ENCODE data around the gene MYRF.

MYRF gene

DNA sequence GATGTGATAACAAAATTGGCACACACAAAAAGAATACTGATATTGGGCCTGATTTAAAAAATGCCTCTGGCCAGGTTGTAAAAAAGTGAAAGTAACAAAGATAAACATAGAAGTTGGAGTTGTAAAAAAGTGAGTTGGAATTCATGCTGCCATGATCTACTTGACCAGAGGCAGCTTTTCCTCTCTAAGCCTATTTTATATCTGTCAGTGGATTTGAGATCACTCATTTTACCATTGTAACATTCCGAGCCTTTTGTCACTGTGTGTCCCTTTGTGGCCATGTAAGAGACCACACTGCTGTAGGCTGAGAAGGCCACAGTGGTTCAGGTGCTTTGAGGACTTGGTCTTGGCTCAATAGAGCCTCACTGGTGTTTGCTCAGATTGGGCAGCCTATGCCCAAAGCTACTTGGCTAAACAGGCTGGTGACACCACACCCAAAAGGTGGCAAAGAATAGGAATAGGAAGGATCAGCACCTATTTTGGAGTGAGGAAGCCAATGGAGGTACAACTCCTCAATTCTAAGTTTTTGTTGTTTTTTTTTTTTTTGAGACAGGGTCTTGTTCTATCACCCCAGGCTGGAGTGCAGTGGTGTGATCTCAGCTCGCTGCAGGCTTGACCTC lies 47.3 kb downstream of the MYRF start:
- no peak for DNase-seq

DNA sequence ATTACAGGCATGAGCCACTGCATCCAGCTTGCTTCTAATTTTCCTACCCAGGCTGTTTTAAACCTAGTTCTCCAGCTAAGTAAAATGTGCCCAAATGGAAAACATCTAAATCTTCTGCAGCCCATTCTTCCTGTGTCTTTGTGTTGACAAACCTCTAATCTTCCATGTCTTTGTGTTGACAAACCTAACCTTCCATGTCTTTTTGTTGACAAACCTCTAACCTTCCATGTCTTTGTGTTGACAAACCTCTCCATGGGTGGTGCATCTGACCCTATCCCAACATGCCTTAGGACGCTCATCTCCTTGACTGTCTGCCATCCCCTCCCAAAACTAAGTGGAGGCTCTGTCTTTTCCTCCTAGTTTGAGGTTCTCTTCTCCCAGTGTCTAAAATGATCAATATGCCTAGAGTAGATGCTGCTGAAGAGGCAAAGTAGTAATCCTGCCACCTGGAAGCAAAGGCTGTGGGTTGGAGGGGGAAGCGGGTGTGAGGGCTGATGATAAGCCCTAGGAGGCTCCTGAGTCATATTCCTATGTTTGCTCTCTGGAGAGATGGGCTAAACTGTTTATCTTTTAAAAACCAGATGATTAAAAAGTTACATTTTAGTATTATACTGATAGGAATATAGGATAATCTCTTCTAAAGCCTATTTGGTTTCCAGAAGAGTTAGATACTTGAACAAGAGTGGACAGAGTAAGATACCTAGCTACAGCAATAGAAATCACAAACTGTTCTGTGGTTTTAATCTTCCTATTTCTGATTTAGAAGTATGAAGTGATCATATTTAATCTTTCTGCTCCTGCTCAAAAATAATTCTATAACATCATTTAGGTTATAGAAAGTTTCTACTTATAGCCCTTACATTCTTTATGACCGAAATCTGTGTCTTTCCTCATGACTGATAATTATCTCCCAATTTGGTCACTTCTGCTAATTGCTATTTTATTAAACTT lies 48.2 kb downstream of the MYRF start:
- DNase-seq, result no peak

DNA sequence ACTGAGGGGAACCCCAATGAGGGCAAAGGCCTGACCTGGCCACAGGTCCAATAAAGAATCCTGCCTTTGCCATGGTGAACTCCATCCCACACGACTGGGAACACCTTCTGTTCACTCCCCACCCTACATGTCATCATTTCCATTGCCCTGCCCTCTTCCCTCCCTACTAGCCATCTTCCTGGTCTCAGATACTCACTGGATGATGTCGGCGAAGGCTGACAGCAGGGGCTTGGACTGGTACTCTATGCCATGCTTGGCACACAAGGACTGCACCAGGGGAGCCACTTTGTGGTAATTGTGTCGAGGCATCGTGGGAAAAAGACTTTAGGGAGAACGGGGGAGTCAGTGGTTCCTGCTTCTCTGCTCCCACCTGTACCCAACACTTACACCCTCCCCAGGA lies 50.2 kb downstream of the MYRF start:
- DNase-seq, result no peak

DNA sequence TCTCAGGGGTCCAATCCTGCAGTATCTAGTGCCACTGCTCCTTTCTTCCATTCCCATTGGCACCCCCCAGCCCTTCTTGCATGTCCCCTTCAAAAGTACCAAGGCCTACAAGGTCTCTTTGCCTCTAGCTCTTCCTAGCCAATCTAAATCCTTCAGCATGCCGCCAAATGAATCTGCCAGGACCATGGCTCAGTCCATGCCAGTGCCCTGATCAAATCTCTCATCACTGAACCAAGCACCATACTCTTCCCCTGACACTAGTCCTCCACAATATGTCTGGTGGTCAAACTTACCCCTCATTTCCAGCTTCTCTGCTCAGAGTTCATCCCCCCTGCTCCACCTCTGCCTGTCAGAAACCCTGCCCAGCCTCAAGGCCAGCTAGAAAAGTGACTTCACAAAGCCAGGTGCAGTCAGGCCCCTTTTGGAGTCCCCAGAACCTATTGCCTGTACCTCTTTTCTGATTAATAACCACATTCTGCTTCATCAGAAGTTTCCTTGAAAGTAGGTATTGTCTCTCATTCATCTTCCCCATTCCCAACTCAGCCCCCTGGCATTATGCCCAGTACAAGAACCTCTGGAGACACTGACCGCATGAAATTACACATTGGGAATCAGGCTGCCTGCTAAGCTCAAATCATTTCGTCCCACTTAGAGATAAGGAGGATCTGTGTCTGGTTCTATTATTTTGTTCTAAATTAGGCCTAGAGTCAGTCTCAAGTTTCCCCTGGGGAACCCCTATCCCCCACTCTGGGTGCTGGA lies 51.6 kb downstream of the MYRF start:
- no peak for DNase-seq

DNA sequence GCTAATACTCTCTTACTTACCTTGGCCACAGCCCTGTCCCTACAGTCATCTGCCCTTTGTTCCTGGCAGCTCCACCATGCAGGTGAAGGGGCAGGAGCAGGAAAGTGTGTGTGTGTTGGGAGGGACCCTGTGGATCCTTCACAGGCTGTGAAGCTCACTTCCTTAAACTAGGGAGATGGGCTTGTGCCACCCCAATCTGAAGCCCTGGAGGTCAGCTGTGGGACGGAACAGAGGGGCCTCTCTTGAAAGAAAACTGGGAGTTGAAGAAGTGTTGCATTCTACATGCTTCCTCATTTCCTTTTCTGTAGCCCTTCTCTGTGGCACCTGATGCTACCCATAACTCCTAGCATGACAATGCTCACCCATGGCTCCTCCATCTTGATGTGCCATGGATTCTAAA lies 52.7 kb downstream of the MYRF start:
- DNase-seq, result no peak

DNA sequence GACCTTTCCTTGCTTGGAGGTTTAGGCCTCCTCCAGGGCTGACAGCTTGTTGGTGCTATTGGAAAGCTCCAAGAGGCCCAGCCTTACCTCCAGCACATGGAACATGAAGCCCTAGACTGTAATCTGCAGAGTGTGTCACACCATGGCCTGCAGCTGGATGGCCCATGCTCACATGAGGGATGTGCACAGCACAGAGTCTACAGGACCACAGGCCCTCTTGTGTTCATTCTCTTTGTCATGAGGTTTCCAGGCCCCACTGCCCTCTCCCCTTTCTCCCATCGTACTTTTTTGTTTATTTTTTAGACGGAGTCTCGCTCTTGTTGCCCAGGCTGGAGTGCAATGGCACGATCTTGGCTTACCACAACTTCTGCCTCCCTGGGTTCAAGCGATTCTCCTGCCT lies 54.3 kb downstream of the MYRF start:
- no peak for DNase-seq

DNA sequence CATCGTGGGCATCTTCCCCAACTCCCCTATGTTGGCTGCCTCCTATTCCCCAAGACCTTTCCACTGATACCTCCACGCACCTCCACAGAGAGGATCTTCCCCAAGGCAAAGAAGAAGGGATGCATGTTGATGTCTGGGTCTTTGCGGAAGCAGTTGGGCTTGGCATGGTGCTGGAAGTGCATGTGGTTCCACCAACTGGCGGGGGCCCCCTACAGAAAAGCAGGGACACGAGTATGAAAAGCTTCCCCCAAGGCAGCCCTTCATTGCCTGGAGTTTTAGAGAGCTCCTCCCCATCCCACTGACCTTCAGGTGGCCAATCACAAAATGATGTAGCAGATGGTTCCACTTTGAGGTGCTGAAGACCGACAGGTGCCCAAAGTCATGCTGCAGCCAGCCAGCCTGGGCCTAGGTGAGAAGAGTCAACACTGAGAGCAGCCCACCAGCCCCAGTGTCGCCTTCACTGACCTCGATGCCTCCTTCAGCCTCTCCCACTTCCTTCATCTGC lies 58.3 kb downstream of the MYRF start:
- DNase-seq, result no peak

DNA sequence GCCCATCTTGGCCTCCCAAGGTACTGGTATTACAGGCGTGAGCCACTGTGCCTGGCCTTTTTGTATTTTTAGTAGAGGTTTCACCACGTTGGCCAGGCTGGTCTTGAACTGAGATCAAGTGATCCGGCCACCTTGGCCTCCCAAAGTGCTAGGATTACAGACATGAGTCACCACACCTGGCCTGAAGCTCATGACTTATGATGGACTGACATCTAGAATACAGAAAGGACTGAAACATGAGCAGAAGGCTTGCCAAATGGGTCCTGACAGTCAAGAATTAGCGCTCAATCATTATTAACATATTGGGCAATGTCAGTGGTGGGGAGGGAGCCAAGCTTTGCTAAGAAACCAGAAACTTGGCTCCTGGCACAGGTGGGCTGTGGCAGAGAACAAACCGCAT lies 59.4 kb downstream of the MYRF start:
- DNase-seq, result no peak

DNA sequence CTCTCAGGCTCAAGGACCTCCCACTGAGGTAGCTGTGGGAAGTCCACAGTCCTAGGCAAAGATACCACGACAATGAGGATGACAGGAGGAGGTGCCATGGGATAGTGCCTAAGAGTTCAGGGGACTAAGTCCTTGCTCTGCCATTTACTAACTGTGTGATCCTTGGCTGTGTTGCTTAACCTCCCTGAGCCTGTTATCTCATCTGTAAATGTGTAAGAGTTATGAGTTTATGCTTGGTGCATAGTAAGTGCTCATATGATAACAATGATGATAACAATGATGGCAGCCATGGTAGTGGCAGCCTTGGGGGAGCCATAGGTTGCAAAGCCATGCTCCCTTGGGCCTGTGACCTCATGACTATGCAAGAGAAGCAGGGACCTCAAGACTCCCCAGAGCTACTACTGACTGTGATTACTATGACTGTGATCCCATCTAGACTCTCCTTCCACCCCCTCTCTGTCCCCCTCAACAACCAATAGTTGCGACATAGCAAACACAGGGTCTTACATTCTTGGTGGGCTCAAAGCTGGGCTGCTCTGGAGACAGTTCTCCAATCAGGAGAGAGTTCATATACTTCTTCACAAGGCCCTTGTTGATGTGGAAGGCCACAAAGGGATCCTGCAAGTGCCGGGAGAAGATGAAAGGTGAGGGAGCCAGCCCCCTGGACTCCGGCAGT lies 60.4 kb downstream of the MYRF start:
- DNase-seq, result no peak

DNA sequence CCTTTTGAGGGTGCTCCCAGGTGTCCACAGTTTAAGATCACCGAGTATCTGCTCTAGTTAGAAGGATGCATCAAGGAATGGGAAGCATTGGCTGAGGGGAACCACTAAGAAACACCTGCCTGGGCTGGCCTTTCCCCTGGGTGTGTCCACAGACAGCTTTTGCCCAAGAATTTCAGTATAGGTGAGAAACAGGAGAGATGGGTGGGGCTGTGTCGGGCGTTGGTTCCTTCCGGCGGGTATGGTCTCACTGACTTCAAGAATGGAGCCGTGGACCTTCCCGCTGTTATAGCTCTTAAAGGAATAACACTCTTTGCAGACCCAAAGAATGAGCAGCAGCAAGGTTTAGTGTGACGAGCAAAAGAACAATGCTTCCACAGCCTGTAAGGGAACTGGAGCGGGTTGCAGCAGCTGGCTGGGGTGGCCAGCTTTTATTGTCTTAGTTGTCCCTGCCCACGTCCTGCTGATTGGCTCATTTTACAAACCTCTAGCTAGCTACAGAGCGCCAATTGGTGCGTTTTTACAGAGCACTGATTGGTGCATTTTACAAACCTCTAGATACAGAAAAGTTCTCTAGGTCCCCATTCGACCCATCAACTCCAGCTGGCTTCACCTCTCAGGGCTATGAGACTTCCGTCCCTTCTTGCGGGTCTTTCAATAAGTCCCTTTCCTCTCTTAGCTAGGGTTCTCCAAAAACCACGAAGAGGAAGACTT lies 62.0 kb downstream of the MYRF start:
- peak in 1 of 2 experiments; percentile 29 for DNase-seq

DNA sequence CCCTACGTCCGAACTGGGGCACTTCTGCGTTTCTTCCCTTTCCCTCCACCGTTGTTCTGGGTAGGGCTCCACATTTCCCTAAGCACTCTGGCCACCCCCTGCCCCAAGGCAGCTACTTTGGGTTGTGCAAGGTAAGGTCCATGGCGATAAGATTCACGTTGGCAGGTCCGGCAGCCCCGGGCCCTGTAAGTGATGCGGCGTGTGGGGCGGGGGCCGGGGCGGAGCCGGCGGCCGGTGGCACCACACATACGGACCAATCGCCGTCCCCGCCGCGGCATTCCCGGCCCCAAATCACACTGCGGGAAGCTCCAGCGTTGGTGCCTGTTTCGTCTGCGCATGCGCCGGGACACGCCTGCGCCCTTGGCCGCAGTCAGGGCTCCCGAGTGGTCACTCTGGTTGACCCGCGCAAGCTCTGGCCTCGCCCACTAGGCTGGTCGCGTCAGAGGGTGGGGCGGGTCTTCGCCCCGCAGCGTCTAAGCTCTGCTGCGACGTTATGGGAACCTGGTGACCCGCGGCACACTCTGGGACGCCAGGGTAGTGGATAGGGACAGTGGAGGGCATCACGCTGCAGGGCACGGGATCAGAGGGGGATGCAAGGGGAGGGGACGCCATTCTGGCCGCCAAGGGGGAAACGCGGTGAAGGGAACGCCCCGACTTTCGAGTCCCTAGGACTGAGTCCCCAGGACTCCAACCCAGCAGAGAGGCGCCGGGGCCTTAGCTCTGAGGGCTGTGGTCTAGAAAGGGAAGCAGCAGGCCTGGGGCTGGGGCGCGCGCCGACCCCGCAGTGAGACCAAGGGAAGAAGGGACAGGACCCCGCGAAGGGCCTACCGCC lies 62.7 kb downstream of the MYRF start:
- peak; percentile 62 to 87 for DNase-seq

DNA sequence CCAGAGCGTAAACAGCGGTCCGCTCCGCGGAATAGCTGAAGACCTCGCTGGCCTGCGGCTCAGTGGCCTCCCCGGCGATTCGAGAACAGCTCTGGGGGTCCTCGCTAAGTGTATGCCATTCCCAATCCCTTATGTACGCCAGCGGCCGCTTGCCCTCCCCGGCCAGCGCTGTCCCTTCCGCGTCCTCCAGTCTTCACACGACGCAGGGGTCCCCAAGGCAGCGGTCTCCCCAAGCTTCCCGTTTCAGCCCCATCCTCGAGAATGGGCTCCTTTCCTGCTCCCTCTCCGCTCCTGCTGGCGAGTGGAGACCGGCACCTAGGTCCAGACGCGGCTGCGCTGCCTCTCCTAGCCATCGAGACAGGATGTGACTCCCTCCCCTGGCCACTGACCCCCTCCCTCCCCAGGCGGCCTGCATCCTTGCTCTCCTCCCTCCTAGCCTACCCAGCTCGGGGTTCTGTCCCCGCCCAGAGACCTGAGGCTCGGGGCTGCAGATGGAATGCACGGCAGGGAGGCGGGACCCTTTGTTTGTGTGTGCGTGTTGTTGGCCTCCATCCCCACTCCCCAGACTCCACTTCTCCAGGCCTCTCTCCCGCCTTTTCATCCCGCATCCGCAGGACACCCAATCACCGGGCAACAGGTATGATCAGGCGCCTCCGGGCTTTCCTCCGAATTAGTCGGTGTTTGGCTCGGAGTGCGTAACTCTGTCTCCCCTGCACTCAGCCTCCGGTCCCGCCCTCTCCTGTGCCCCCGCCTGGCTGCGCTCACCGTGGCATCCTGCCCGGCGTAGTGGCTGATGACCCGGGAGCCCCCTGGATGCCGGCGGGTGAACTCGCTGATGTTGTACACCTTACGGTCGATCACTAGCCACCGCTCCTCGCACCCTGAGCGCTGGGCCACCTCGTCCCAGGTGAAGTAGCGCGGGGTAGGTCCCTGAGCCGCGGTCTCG lies 63.6 kb downstream of the MYRF start:
- peak; percentile 59 to 69 for DNase-seq

DNA sequence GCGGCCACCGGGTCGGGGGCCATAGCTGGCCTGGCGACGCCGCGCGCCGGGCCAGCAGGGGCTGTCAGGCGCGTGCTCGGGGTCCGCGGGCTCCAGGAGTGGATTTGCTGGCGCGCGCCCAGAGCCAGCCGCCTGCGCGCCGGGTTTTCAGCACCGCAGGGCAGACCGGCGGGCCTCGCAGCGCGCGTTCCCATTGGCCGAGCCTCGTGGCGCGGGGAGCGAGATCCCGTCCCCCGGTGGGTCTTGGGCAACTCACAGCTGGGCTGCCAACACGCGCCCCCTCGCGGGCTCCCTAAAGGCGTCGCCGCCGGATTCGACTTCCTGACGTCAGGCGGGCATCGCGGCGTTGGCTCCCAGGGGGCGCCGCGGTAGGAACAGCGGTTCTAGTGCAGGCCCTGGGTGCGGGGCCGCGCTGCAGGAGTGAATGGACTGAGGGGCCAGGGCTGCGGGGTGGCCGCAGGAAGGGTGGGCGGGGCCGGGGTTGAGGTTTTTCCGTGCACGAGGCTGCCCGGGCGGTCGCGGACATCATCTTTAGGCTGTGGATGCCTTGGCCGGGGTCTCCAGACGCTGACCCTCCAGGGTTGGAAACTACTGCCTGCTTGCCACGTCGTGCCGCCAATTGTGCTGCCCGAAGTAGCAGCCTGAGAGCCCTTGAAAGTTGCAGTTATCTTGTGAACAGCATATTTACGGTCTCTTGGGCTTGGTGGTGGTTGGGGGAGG lies 64.5 kb downstream of the MYRF start, which contains the start of gene FADS1:
FADS1 (minus strand) TSS at position 268 of the 720 bp plus-strand sequence; CDS start at position 194, 74 bp downstream.
- peak; percentile 89 to 97 for DNase-seq

DNA sequence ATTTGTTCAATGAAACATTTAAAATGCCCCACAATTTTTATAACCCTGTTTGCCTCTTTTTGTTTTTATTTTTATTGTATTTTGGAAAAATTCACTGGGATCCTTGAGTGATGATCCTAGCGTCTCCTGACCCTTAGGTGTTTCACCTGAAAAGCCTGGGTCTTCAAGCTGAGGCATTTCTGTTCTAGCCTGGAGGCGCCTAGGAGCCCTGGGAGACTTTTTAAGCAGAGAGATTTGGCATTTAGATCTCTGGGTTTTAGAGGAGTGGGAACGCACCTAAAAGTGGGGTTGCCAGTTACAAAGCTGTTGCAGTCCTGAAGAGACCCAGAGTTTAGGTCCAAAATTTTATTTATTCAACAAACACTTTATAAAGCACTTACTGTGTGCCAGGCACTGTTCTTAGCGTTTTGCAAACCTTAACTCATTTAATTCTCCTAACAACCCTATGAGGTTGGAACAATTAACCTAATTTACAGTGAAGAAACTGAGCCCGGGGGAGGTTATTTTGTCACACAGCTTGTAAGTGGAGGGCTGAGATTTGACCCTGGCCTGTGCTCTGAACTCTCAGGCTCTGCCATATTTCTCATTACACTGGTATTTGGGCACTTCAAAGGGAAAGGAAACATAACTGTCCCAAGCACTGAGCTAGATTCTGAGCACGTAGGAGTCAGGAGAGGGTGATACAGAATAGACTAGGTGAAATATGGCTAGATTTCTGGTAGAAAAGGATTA lies 65.2 kb downstream of the MYRF start:
- no peak for DNase-seq

DNA sequence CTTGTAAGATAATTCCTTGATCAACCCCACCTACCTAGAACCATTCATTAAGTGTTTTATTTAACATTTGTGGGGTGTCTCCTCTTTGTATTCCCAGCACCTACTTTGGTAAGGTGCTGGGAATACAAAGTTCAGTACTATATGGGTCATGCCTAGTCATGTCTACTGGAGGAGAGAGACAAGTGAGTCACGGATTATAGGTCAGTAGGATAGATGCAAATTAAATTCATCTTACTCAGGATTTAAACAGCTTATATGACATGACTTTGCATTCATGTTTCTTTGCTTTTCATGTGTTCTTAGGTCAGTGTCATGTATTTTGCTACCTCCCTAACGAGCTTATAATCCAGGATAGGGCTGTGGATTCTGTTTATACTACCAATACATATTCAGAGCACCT lies 67.7 kb downstream of the MYRF start:
- no peak for DNase-seq

DNA sequence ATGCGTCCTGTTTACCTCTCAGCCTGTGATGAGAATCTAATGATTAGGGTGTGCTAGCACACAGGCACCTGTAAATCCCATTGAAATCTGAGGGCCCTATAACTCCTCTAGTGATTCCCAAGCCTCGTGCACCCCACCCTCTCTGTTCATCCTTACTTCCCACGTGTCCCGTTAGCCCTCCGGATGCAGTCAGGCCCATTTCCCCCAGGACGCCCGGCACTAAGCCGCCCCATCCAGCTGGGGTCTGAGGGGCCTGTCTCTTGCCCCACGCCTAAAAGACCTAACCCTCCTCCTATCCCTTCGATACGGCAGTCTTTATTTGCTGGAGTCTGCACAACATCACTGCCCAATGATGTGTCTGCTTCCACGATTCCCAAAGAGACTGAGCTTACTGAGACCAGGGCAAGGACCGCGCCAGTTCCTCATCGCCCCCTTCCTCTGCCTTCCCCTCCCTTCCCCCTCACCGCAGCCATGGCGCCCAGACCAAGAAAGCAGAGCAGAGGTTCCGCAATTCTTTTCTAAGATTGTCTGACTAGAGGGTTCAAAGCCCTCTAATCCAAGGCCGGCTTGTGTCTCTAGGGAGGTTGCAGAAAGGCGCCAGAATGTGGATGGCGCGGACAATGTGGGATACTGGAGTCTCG lies 74.6 kb downstream of the MYRF start:
- DNase-seq, result peak; percentile 32 to 50

DNA sequence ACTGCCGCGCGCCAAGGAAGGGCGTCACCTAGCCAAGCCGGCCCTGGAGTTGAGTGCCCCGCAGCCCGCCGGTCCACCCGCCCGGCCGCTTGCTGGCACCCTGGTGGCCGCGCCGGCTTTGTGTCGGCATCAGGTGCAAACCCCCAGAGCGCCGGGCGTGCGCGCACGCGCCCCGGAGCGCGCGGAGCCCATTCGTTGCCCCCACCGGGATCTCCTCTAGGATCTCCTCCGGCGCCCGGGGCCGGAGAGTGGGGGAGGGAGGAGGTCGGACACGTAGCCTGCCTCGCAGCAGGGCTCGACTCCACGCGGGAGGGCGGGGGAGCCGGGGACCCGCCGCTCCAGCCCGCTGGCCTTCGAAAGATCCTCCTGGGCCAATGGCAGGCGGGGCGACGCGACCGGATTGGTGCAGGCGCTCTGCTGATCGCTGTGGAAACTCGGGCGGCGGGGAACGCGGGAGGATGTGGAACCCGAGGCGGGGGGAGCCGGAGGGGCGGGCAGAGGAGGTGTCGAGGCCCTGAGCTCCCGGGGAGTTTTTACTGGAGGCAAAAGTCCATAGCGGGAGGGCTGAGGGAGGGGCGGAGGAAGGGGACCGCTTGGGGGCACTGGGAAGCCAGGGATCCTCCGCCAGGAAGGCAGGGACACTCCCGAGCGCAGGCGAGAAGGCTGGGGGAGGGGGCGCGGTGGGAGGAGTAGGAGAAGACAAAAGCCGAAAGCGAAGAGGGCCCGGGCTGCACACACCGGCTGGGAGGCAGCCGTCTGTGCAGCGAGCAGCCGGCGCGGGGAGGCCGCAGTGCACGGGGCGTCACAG lies 75.3 kb downstream of the MYRF start, which contains the start of gene FADS2:
FADS2 (plus strand) TSS at position 730 of the 808 bp plus-strand sequence. CDS start 91 bp downstream, outside the sequence.
- peak; percentile 92 to 98 for DNase-seq
